ENCODE data around the gene FXYD6. TPM values are rescaled to one million over a fixed set of nuclear protein-coding genes. Genes with fewer than 3 reads are reported as not detected.

The FXYD6 gene
- total and polyA plus RNA-seq, 9 of the 15 experiments (the other 6 are each of a cell fraction or from before 2014, with no cell fraction given) = 0.07 to 0.35 TPM; not detected in 7

DNA sequence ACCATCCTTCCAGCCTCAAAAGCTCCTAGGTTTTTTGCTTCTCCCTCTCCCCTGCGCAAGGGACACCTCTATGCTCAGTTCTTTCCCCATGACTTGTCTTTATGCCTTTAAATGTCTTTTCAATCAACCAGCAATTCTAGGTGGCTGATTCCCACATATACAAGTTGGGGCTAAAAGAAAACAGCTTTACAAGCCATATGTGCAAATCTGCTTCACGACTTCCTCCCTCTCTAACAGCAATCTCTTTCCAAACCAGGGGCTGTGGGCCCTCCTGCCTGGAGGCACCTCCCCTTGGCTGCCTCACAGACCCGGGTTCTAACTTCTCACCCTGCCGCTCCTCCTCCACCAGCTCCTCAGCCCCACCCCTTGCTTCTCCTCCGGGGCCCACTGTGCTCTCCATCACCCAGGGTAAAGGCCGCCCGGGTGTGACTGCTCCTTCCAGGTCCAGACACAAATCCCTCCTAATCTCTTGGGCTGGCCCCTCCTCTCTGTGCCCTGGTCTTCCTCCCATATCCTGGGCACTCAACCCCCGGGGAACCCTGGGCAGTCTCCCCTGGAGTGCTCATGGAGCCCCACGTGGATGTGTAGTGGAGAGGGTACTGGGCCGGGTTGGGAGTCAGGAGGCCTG, 38.6 kb upstream of the FXYD6 start:
- peak; percentile 10; the same call in 1 of the 3 replicates for ATAC-seq
- Histone ChIP-seq H3K4me2 (ENCODE audit: insufficient read depth, low read length) (no peak overlapping the region), H3K9me3 (replicated peaks; ENCODE audit: control insufficient read depth, insufficient read depth, low read depth, low read length) (no peaks in the 10 kb centered on the region), H3K4me1 (replicated peaks in 1 of 2; ENCODE audit: control insufficient read depth in 2 of 2, insufficient read depth in 2 of 2, low read length in 2 of 2) (peaks cover 6 to 11% of the 10 kb centered on the region in 2 experiments; a peak in 4 of 5 replicates), H3K9ac (ENCODE audit: insufficient read depth in 1 of 2, low read depth in 2 of 2, low read length in 2 of 2) (no peak overlapping the region), H3K27me3 (ENCODE audit: control insufficient read depth in 2 of 2, insufficient read depth in 2 of 2, low read length in 2 of 2) (peaks cover 22 to 61% of the 10 kb centered on the region in 2 experiments; a peak in 4 of 5 replicates), H3K36me3 (ENCODE audit: control insufficient read depth, insufficient read depth, low read length) (no peaks in the 10 kb centered on the region), H4K20me1 (replicated peaks; ENCODE audit: control insufficient read depth, insufficient read depth, low read length) (0 out of 2 replicates have a peak, but pooled peaks cover 6% of the 10 kb centered on the region), H3K4me3 (no peak overlapping the region), H3K9me1 (ENCODE audit: control insufficient read depth, insufficient read depth, low read length) (no peaks in the 10 kb centered on the region), H2AFZ (ENCODE audit: low read depth, low read length) (no peak overlapping the region), H3K79me2 (ENCODE audit: control insufficient read depth, insufficient read depth, low read length) (no peaks in the 10 kb centered on the region), H3K27ac (ENCODE audit: extremely low read depth, low read depth, low read length) (no peak overlapping the region)
- DNase-seq (ENCODE audit: extremely low read depth in 1 of 4, low spot score in 3 of 4) = no peak
- no TSS peak for BruUV-seq (replicated peaks)
- in situ Hi-C loops (cut with MboI) (no loop called here), intact Hi-C loops (cut with micrococcal nuclease) (loop anchor here (5.0 kb wide), 1 partner anchor 32 kb away; no protein-coding TSS in a partner anchor)
- ChIA-PET CTCF (ENCODE audit: low intra/inter-chr PET ratio) (no interaction called here), POLR2A (interaction anchor here (1.2 kb wide), 1 partner anchor 16 kb away, joined by 4 read pairs; no protein-coding TSS in a partner anchor)
- FAIRE-seq = no peak
- WGBS (ENCODE audit: insufficient coverage, low coverage, missing lambda C conversion rate) = 2% methylated on average over 10 of the region's 10 CpGs
- TF ChIP-seq LCOR (CRISPR knock-in tag; IDR thresholded peaks at IDR 0.05) (no peak), RHOXF2B (CRISPR knock-in tag; conservative IDR thresholded peaks at IDR 0.05) (no peak), ZNF408 (CRISPR knock-in tag; IDR thresholded peaks at IDR 0.05; ENCODE audit: low read depth) (no peak), RBM17 (IDR thresholded peaks at IDR 0.05; ENCODE audit: borderline replicate concordance, low read depth, low read length) (no peak), ZNF134 (CRISPR knock-in tag; conservative IDR thresholded peaks at IDR 0.05) (no peak), FOXP1 (CRISPR knock-in tag; IDR thresholded peaks at IDR 0.05) (no peak), HDGF (IDR thresholded peaks at IDR 0.05) (no peak), POLR2AphosphoS5 (IDR thresholded peaks at IDR 0.05; ENCODE audit: control insufficient read depth, insufficient read depth, low read depth, low read length) (no peak), MAZ (CRISPR knock-in tag; conservative IDR thresholded peaks at IDR 0.05 in 1 of 2, IDR thresholded peaks at IDR 0.05 in 1 of 2) (no peak), MCM7 (IDR thresholded peaks at IDR 0.05) (no peak), SMAD3 (CRISPR knock-in tag; conservative IDR thresholded peaks at IDR 0.05) (no peak), NEUROD1 (IDR thresholded peaks at IDR 0.05; ENCODE audit: borderline replicate concordance, low read depth, low read length, partially characterized antibody) (no peak), NR2F6 (CRISPR knock-in tag; IDR thresholded peaks at IDR 0.05) (no peak), DPF2 (IDR thresholded peaks at IDR 0.05) (no peak)
- TF ChIP-seq, protein P1, sequence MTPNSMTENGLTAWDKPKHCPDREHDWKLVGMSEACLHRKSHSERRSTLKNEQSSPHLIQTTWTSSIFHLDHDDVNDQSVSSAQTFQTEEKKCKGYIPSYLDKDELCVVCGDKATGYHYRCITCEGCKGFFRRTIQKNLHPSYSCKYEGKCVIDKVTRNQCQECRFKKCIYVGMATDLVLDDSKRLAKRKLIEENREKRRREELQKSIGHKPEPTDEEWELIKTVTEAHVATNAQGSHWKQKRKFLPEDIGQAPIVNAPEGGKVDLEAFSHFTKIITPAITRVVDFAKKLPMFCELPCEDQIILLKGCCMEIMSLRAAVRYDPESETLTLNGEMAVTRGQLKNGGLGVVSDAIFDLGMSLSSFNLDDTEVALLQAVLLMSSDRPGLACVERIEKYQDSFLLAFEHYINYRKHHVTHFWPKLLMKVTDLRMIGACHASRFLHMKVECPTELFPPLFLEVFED (CRISPR knock-in tag; conservative IDR thresholded peaks at IDR 0.05) = no peak
- TF ChIP-seq, protein P2, sequence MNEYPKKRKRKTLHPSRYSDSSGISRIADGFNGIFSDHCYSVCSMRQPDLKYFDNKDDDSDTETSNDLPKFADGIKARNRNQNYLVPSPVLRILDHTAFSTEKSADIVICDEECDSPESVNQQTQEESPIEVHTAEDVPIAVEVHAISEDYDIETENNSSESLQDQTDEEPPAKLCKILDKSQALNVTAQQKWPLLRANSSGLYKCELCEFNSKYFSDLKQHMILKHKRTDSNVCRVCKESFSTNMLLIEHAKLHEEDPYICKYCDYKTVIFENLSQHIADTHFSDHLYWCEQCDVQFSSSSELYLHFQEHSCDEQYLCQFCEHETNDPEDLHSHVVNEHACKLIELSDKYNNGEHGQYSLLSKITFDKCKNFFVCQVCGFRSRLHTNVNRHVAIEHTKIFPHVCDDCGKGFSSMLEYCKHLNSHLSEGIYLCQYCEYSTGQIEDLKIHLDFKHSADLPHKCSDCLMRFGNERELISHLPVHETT (CRISPR knock-in tag; conservative IDR thresholded peaks at IDR 0.05 in 1 of 2, IDR thresholded peaks at IDR 0.05 in 1 of 2) = no peak
- TF ChIP-seq, protein P3, sequence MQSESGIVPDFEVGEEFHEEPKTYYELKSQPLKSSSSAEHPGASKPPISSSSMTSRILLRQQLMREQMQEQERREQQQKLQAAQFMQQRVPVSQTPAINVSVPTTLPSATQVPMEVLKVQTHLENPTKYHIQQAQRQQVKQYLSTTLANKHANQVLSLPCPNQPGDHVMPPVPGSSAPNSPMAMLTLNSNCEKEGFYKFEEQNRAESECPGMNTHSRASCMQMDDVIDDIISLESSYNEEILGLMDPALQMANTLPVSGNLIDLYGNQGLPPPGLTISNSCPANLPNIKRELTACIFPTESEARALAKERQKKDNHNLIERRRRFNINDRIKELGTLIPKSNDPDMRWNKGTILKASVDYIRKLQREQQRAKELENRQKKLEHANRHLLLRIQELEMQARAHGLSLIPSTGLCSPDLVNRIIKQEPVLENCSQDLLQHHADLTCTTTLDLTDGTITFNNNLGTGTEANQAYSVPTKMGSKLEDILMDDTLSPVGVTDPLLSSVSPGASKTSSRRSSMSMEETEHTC (IDR thresholded peaks at IDR 0.05) = no peak

All from K562 (cell line).